Measurements from ENCODE around the gene DPYSL3.

Gene DPYSL3

GRCh38 chr5:147434049-147434448, 75.8 kb downstream of the DPYSL3 start:
- no peak for DNase-seq

- DNase-seq, result no peak
Observed at GRCh38 chr5:147432323-147432722, 77.5 kb downstream of the DPYSL3 start.

DNA sequence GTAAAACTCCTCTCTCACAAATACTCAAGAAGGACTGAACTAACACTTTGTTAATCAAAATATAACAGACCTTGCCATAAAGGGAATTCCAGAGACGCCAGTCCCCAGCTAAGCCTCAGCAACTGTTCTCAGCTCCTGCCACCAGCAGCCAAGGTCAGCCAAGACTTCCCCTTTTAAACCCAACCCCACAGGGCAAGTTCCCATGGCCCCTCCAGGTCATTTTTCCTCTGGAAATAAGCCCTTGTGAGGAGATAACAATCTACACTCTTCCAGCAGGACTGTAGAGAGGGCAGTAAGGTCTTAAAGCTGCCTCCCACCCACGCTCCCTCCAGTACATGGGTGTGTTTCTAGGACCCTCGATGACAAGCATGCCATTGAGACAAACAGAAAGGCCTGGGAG, 78.3 kb downstream of the DPYSL3 start:
- DNase-seq, result no peak

- DNase-seq, result no peak
Observed at GRCh38 chr5:147430628-147431027, 79.2 kb downstream of the DPYSL3 start.

GRCh38 chr5:147427521-147428401, 82.1 kb downstream of the DPYSL3 start:
- DNase-seq, result no peak

- DNase-seq, result no peak
Observed at GRCh38 chr5:147426640-147427327, 83.1 kb downstream of the DPYSL3 start.

GRCh38 chr5:147418613-147419012, 91.3 kb downstream of the DPYSL3 start:
- DNase-seq, result no peak

DNA sequence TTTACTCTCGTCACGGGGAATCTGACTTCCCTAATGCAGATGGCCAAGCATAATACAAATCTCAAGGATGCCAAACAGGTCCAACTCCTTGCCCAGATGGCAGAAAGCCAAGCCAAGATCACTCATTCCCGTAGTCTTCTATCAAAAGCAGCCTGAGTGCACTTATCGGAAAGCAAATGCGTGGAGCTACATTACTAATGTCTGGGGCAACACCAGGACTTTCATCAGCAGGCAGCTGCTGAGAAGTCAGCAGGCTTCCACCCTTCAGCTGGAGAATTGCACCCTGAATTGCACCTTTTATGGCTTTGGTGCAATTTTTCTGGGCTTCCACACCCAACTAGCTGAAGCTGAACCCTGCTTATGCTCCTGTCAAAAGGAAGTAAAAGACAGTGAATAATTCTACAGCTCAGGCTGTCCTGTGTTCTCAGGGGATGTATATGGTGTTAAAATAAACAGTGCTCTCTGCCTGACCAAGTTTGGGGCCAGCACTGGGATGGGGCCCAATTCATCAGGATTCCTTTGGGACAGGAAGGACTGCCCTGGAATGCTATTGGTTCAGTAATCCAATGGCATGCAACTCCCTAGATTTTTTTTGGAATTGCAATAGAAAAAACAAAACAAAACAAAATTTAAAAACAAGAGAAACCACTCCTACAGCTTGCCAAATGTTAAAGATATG, 92.6 kb downstream of the DPYSL3 start:
- DNase-seq, result no peak

DNA sequence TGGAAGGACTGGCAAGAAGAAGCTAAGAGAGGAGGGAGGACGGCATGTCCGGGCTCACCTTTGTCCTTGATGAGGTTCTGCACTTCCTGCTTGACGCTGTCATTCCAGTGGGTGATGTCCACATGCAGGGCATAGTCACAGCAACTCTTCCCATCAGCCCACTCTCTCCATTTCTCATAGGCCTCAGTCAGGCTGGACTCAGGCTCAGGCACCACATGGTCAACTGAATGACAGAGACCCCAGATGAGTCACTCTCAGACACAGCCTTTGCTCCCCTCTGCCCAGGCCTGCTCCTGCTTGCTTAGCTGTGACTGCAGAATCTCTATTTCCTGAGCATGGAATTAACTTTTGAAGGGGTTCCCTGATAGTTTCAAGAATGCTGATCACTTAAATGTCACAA, 94.2 kb downstream of the DPYSL3 start:
- no peak for DNase-seq

- DNase-seq, result no peak
Observed at GRCh38 chr5:147413266-147413665, 96.6 kb downstream of the DPYSL3 start.

GRCh38 chr5:147412561-147412960, 97.3 kb downstream of the DPYSL3 start:
- DNase-seq, result no peak

DNA sequence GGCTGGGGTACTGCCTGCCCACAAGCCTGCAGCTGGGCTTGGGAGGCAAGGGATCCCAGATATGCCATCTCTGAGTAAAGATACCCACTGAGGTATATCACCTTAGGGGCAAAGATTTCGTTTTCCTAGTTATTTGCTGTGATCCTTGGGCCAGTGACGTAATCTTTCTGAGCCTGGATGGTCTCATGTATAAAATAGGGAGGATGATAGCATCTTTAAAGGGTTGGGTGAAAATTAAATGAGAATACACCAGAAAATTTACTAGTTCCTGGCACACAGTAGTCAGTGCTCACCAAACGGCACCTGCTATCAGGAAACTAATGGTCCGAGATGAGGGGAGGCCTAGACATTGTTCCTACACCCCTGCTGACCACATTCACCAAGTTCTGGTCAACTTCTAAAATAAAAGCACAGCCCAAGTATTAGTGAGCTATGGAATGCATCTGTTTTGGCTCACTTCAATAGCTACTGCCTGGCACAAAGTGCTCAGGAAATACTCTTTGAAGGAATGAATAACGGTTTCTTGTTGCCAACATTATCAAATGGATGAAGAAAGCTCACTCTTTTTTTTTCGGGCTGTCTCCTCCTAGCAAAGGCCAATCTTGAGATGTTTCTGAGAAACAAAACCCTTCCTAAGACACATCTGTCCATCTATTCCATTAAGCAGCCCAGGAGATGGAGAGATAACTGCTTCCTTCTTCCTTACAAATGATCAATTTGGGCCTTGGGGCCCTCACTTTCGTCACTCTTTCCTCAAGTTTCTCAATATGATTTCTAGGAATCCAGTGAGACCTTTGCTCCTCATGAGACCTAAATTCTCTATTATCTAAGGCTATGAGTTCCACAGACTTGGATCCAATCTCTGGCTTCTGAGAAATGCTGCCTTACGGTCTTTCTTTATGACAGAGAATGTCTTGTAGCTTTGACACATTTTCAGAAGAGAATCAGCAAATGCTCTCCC, 98.2 kb downstream of the DPYSL3 start:
- DNase-seq, result no peak

DNA sequence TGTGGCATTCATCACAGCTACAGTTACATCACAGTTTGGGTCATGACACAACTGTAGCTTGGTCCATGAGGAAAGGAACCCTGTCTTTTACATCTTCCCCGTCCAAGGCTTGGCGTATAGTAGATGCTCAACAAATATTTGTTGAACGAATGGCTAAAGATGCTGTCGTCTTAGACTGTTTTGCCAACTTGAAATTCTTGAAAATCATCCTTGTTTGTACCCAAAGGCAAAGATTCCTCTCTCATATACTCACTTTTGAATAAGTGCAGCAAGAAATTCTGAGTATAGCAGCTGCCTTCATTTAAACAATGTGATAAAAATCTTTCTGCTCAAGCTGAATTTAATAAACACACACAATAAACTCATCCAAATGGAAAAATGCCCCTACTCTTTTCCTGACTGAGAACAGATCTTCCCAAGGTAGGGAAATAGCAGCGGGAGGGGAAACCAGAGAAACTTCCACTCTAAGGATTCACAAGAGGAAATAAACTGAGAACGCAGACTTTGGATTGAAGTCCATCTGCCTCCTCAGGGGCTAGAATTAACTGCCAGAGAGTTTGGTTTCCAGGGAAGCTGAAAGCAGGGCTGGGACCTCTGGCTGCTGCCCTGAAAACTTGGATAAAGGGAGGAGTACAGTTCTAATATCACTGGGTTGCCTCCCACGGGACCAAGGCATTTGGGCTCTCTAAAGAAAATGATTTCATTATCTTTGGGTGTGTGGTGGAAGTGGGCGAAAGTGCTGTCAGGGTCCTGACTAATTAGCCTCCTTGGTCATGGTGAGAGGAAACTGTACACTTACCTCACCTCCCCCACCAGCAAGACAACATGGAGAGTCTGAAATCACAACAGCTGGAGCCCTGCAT, 99.1 kb downstream of the DPYSL3 start:
- DNase-seq, result no peak

GRCh38 chr5:147408980-147409379, 100.9 kb downstream of the DPYSL3 start:
- no peak for DNase-seq

- DNase-seq, result no peak
Observed at GRCh38 chr5:147407094-147407681, 102.7 kb downstream of the DPYSL3 start.

DNA sequence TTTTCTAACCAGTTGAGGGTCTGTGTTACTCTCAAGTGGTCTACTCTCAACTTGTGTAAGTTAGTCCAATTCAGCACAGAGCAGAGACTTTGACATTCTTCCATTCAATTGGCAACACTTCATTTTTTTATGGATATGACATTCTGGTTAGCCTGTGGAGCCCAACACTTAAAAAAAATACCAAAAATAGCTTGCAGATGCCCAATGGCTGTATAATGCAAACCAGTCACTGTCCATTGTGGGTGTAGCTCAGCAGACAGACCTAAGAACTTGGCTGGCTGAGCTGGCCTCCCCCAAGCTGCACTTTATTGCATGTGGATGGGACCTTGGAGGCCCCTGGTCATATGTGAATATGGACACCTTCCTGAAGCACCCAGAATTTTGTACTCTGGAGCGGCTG, 103.2 kb downstream of the DPYSL3 start:
- DNase-seq, result no peak

- DNase-seq, result no peak
Observed at GRCh38 chr5:147404706-147405105, 105.2 kb downstream of the DPYSL3 start.

- DNase-seq, result no peak
Observed at GRCh38 chr5:147403651-147404640, 105.9 kb downstream of the DPYSL3 start.

DNA sequence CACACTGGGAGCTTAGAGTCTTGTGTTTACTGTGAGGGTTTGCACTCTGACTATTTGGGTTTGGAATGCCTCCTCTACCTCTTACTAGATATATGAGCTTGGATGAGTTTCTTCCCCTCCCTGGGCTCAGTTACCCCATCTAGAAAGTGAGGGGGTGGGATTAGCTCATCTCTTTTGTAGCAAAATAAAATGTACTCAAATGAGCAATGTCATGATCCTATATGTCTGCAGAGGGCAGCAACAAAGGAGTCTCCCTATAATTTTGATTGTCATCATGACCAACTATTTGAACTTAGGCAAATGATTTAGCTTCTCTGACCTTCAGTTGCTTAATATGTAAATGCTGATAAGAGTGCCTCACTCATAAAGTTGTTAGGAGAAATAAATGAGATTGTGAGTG, 109.0 kb downstream of the DPYSL3 start:
- DNase-seq, result no peak

Data from stimulated activated CD4-positive, alpha-beta T cell treated with anti-CD3 and anti-CD28 coated beads, Interleukin-4, amount 100 ng/mL, for 24 hours (primary cell).